Activated CD4-positive, CD25-positive, alpha-beta regulatory T cell treated with anti-CD3 and anti-CD28 coated beads, Interleukin-2, amount 50 U/mL, for 72 hours (primary cell): ENCODE results near the gene PIAS2.
A peak's percentile ranks its signal among the peaks of the same experiment; 100 is the strongest.
"Not testable (repeated sequence)": the region's sequence is repeated elsewhere in the genome, so short reads cannot be mapped to it uniquely, and the experiment has no call there.

Source experiments
- DNase-seq: peaks from one replicate; pipeline ENCODE4 v3.0.0; 2021

The PIAS2 gene, protein sequence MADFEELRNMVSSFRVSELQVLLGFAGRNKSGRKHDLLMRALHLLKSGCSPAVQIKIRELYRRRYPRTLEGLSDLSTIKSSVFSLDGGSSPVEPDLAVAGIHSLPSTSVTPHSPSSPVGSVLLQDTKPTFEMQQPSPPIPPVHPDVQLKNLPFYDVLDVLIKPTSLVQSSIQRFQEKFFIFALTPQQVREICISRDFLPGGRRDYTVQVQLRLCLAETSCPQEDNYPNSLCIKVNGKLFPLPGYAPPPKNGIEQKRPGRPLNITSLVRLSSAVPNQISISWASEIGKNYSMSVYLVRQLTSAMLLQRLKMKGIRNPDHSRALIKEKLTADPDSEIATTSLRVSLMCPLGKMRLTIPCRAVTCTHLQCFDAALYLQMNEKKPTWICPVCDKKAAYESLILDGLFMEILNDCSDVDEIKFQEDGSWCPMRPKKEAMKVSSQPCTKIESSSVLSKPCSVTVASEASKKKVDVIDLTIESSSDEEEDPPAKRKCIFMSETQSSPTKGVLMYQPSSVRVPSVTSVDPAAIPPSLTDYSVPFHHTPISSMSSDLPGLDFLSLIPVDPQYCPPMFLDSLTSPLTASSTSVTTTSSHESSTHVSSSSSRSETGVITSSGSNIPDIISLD

DNA sequence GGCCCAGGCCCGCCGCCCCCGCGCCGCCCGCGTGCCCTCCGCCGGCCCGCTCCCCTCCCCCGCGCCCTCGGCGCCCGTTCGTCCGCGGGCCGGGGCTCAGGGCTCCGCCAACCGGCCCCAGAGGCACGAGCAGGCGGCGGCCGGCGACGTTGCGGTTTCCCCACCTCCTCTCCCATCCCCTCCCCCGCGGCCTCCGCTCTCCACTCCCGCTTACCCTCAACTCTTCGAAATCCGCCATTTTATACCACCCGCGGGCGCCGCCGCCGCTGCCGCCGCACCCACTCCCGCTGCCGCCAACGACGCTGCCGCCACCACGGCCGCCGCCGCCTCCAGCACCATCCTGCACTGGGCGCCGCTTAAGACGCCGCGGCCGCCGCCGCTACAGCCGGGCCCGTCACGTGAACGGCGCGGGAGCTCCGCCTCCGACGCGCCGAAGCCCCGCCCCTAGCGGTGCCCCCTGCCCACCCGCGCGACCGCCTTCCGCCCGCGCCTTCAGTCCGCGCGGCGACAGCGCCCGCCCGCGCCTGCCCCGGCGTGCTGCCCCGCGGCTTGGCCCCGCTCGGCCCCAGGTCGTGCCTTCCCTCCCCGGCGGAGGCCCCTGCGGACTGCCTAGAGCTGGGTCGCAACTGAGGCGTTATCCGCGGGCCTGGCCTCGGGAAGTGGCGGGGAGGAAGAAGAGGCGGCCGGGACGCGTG lies at the start of gene PIAS2, which contains the start of gene KATNAL2:
PIAS2 (minus strand) TSS at position 400 of the 695 bp plus-strand sequence; CDS start at position 238, 162 bp downstream.
KATNAL2 (plus strand) TSS at position 495 of the 695 bp plus-strand sequence. CDS start 29,271 bp downstream, outside the sequence.
- DNase-seq, result peak; percentile 76

- DNase-seq, result not testable (repeated sequence)
Measured at GRCh38 chr18:46966266-46966665, 49.0 kb upstream of the PIAS2 start.

GRCh38 chr18:46964579-46965293 lies 47.4 kb upstream of the PIAS2 start:
- not testable (repeated sequence) for DNase-seq

DNA sequence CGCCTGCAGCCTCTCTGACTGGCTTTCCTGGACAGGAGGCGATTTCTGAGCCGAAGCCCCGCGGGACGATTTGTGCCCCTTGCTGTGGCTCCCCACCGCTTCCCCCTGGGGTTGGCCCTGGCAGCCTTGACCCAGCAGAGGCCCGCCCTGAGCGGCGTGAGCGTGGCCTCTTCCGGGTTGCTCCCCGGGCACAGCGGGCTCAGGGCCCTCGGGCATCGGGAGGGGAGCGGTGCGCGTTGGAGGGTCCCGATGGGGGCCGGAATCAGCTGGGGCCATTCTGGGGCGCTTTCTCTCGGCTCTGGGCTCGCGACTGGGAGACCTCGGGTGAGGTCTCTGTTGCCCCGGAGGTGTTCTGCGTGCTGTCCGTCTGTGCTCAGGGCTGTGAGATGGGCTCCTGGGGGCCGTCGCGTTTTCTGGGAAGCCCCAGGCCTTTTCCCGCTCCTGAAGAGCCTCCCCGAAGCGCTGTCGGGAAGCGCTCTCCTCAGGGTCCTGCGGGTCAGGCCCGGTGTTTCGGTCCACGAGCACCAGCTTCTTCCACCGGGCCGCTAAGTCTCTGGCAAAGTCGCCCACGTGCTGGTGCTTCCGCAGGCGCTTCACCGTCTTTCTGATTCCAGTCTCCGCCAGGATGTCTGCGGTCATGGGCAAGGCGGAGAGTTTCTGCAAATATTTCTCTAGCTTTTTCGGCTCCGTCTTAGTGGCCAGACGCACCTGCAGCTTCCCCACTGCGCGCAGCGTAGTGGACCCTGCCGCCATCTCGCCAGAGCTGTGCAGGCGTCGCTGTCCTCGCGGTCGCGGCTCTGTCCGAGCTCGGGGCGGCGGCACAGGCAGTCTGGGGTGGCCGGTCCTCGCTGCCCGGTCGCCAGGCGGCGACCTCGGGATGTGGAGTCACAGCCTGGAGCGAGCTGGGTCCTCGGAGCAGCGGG lies 46.6 kb upstream of the PIAS2 start:
- not testable (repeated sequence) for DNase-seq

GRCh38 chr18:46958209-46958608 lies 40.9 kb upstream of the PIAS2 start:
- no peak for DNase-seq

DNA sequence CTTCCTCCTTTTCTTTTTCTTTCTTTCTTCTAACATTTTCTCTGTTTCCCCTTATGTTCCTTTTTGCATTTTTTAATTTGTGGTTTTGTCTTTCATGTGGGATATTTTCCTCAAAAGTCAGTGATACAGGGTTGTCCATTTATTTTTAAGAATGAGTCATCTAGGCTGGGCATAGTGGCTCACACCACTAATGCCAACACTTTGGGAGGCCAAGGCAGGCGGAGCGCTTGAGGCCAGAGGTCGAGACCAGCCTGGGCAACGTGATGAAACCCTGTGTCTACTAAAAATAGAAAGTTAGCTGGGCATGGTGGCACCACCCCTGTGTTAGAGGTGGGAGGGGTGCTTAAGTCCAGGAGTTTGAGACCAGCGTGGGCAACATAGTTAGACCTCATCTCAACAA lies 35.9 kb upstream of the PIAS2 start:
- DNase-seq, result no peak

GRCh38 chr18:46950064-46950656 lies 32.9 kb upstream of the PIAS2 start:
- no peak for DNase-seq

DNA sequence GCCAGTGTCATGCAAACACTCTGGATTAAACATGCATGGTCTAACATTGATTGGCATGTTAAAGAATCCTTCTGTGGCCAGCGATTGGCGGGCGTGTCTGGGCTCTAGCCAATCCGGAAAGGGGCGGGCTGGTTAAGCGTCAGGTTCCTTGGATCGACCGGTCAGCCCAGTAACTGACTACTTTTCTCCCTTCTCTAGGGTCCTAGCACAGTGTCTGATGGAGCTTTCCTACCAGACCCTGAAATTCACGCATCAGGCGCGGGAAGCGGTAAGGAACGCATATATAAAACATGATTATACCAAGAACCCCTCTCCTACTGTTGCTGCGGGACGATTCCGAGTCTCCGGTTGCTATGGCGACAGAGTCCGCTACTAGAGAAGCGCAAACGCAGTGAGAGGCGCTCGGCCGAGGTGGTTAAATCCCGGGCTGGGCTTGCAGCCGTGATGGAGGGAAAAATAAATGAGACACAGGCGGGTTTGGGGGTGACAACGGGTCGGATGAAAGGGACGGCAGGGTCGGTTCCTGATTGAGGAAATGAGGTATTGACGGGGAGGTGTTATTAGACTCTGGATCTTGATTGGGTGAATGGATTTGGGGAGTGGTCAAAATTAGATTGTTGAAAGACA lies 29.5 kb upstream of the PIAS2 start:
- DNase-seq, result peak; percentile 68

DNA sequence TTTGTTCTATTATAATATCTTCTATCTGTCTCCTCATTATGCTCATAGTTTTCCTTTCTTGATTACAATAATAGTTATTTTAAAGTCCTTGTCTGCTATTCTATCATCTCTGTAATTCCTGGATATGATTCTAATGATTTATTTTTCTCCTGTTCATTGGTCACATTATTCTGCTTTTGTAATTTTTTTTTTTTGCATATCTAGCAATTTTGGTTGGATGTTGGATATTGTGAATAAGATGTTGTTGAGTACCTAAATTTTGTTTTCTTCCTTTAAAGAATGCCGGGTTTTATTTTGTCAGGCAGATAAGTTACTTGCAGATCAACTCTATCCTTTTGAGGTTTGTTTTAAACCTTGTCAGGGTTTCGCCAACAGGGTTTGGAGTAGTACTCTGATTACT lies 25.3 kb upstream of the PIAS2 start:
- no peak for DNase-seq

DNA sequence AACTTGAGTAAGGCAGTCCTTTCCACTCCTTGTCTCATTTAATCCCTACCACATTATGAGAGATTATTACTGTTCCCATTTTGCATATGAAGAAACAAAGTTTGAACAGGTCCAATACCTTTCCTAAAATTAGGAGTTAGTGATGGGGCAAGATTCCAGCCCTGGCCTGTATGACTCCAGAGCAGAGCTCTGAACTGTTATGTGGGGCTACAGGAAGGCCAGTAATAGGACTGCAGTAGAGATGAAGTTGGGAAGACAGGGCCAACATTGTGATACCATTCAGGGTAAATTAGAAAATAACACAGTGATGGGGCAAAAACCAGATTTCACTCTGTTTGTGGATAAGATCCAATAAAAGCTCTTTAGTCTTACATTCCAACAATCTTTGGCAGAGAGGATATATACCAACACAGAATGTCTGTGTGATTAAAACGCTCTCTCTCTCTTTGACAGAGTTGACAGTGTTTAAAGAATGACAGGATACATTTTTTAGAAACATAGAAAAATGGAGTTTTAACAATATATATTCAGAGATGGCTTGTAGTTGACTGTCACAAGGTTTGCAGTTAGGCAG lies 22.8 kb upstream of the PIAS2 start:
- DNase-seq, result no peak

- DNase-seq, result no peak
Measured at GRCh38 chr18:46939337-46939963, 22.1 kb upstream of the PIAS2 start.

- no peak for DNase-seq
Measured at GRCh38 chr18:46920653-46921052, 3.3 kb upstream of the PIAS2 start.

GRCh38 chr18:46920067-46920466 lies 2.8 kb upstream of the PIAS2 start:
- no peak for DNase-seq

GRCh38 chr18:46917803-46918600 lies 695 bp upstream of the PIAS2 start:
- peak; percentile 34 for DNase-seq

GRCh38 chr18:46916551-46917107 lies 678 bp downstream of the PIAS2 start:
- DNase-seq, result no peak

DNA sequence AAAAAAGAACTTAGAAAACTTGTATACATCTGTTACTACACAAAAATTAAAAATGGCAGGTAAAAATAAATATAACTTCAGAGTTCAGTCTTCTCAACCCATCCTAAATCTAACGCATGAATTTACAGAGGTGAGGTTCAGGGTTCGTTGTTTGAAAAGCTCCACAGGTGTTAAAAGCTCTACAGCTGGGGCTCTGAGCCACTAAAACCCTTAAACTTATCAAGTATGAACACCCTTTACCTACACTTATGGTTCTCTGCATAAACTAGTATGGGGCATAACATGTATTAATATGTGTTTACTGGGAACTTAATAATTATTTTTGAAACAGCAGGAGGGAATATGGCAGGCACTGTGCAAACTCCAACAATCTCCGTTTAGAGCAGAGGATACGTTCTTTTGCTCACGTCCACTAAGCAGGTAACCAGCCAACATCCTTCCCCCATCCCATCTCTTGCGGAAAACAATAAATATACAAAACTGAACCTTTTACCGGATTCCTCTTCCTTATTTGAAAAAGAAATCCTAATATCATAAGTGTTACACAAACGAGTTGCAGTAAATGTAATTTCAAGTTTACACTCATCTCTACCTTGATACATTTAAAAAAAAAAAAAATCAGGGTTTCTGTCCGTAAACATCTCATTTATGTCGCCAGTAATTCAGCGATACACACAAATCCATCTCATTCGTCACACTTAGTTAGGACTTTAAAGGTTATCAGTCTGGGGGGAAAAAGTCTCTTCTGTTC lies 1.3 kb downstream of the PIAS2 start:
- DNase-seq, result no peak

GRCh38 chr18:46910856-46911255 lies 6.5 kb downstream of the PIAS2 start:
- no peak for DNase-seq

DNA sequence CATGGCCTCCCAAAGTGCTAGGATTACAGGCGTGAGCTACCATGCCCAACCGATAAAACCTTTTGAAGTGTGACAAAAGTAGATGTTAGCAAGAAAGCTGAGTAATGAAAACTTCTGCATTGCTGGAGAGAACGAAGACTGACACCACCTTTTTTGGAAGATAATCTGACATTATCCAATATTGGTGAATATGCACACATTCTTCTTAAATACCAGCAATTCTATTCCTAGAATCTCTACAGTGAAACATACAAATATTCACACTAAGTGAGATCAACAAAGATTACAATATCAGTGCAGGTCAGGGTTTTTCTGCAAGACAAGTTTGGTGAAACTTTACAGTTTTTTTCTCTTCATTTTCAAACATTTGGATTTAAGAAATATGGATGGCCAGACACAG lies 7.8 kb downstream of the PIAS2 start:
- no peak for DNase-seq
